Measurements from ENCODE around the gene ACP4. TPM values are rescaled to one million over a fixed set of nuclear protein-coding genes. Genes with fewer than 3 reads are reported as not detected.
"Not testable (repeated sequence)": the region's sequence is repeated elsewhere in the genome, so short reads cannot be mapped to it uniquely, and the experiment has no call there.

ACP4 gene
- total RNA-seq, 2 donors from 2014 or later: not detected

DNA sequence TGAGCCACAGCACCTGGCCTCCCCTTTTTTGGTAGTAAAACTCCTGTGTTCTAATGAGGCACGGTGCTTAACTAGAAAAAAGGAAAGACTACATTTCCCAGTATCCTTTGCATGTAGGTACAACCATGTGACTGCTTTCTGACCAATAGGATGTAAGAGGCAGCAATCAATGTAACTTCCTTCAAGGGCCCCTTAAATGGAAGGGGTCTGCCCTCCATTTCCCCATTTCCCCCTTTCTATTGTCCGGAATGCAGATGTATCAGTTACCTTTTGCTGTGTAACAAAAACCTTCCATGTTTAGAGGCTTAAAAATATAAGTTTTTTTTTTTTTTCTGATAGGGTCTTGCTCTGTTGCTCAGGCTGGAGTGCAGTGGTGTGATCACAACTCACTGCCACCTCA, 17.7 kb upstream of the ACP4 start:
- ATAC-seq (no peak), DNase-seq (no peak)
- intact Hi-C loops (cut with DNase I, micrococcal nuclease): no loop called here

DNA sequence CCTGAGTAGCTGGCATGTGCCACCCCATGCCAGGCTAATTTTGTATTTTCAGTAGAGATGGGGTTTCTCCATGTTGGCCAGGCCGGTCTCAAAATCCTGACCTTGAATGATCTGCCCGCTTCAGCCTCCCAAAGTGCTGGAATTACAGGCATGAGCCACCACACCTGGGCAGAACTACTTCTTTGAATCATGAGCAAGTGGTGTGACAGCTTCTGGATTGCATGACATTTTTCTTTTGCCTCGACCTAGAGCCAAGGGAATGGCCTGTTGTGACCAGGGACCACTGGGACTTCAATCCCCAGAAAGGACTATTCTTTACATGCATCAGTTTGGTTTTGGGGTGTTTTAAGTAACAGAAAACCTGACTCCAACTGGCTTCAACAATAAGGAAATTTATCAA, 17.3 kb upstream of the ACP4 start:
- intact Hi-C loops (cut with DNase I, micrococcal nuclease); ATAC-seq; DNase-seq: not testable (repeated sequence)

DNA sequence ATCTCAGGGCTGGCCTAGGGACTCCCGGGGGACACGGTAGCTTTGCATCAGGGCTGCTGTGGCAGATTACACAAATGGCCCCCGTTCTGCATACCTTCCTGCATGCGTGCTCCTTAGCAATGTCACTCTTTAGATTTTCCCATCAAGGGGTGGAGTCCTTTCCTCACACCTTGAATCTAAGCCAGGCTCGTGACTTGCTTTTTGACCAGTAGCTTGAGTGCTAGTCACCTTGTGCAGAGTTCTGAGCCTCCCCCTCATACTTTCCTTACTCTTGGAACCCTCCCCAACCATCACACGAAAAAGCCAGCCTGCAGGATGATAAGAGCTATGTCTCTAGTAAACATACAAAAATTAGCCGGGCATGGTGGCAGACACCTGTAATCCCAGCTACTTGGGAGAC, 16.8 kb upstream of the ACP4 start:
- ATAC-seq; DNase-seq; intact Hi-C loops (cut with DNase I, micrococcal nuclease): not testable (repeated sequence)

DNA sequence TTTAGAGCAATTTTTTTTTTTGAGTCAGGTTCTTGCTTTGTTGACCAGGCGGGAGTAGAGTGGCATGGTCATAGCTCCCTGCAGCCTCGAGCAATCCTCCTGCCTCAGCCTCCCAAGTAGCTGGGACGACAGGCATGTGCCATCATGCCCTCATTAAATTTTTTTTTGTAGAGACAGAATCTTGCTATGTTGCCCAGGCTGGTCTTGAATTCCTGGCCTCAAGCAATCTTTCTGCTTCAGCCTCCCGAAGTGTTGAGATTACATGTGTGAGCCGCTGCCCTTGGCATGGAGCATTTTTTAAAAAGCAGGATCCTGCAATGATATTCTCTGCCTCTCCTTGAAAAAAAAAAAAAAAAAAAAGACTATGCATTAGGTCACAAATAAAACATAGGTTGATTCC, 14.1 kb upstream of the ACP4 start:
- DNase-seq (no peak), ATAC-seq (no peak)
- intact Hi-C loops (cut with DNase I, micrococcal nuclease): no loop called here

- DNase-seq: no peak
- no peak for ATAC-seq
- intact Hi-C loops (cut with DNase I, micrococcal nuclease): no loop called here
Observed at GRCh38 chr19:50777261-50777660, 13.0 kb upstream of the ACP4 start.

- intact Hi-C loops (cut with DNase I, micrococcal nuclease): no loop called here
- DNase-seq (no peak), ATAC-seq (no peak)
Observed at GRCh38 chr19:50777830-50778303, 12.3 kb upstream of the ACP4 start.

DNA sequence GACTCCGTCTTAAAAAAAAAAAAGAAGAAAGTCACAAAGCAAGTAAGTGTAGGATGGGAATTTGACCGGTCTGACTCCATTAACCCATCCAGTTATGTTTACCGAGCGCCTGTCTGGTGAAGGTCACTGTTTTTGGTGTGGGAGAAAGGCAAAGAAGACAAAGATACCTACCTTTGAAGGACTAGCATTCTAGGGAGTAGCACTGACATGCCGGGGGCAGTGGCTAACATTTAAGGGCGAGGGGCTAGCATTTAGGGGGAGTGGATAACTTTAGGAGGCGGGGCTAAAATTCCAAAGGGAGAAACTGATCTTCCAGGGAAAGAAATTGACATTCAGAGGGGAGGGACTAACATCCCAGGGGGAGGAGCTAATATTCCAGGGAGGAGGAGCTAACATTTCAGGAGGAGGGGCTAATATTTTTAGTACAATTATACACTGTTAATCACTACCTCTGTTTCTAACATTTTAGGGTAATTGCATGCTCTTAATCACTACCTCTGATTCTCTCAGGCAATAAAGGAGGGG, 11.2 kb upstream of the ACP4 start:
- DNase-seq: no peak
- intact Hi-C loops (cut with DNase I, micrococcal nuclease): no loop called here
- no peak for ATAC-seq

DNA sequence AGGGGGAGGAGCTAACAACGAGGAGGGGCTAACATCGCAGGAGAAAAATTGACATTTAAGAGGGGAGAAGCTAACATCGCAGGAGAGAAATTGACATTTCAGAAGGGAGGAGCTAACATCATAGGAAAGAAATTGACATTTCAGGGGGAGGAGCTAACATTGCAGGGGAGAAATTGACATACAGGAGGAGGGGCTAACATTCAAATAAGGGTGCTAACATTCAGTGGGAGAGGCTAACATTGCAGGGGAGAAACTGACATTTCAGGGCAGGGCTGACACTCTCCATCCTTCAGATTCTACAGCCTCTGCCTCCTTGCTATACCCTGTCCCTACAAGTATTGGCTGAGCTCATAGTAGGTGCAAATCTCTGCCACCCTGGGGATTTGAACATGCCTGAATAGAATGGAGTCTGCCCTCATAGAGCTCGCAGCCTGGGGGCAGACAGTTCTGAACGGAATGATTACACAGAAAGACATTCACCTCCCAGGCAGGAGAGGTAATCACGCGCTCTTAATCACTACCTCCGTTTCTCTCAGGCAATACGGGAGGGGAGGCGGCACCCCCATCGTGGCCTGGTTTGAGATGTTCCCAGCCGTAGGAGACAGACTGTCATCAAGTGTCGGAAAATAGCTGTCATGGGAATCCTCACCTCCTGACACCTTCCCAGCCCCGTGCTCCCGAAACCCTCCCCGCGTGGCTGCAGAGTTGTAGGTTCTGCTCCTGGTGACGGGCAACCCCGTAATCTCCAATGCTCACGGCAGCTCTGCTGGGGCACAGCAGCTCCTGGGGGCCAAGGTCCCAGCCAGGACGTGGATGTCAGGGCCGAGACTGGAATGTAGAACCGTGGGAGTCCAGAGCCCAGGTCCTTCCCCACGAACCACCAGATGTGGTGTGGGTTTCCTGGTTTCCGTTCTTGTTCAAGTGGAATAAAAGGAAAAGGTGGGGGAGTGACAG, 10.4 kb upstream of the ACP4 start:
- ATAC-seq: no peak
- DNase-seq: no peak
- intact Hi-C loops (cut with DNase I, micrococcal nuclease): loop anchor here in 1 of 2 donors (10.0 kb wide), 1 partner anchor 75 kb away; no protein-coding TSS in a partner anchor

DNA sequence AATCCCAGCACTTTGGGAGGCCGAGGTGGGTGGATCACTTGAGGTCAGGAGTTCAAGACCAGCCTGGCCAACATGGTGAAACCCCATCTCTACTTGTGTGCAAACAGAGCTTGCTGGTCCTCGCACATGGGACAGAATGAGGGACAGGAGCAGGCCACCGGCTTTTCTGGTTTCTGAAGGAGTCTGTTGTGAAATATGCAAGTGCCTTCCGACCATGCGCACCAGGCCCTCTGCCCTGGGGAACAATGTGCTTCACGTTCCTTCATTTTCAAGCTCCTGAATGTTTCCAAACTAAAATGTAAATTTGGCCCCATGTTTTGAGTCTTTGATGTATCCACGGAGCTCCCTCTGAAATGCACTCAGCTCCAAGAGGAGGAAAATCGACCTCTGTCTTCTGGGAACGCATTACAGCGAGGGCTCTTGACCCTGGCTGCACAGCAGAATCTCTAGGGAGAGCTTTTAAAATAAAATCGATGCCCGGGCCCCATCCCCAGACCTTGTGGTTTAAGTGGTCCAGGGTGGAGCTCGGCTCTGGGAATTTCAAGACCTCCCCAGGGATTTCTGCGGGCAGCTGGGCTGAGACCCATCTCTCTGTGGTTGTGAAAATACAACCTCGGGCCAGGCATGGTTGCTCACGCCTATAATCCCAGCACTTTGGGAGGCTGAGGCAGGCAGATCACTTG, 9.3 kb upstream of the ACP4 start:
- intact Hi-C loops (cut with DNase I, micrococcal nuclease): loop anchor here in 1 of 2 donors (10.0 kb wide), 1 partner anchor 76 kb away; no protein-coding TSS in a partner anchor
- no peak for DNase-seq
- ATAC-seq: no peak

DNA sequence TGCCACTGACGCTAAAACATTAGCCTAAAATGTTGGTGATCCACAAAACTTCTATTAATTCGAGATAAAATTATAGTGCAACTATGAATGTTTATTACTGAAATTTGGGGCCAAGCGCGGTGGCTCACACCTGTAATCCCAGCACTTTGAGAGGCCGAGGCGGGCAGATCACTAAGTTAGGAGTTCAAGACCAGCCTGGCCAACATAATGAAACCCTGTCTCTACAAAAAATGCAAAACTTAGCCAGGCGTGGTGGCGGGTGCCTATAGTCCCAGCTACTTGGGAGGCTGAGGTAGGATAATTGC, 6.4 kb upstream of the ACP4 start:
- not testable (repeated sequence) for ATAC-seq, DNase-seq
- intact Hi-C loops (cut with DNase I, micrococcal nuclease): loop anchor here in 1 of 2 donors (10.0 kb wide), 1 partner anchor 79 kb away; no protein-coding TSS in a partner anchor

DNA sequence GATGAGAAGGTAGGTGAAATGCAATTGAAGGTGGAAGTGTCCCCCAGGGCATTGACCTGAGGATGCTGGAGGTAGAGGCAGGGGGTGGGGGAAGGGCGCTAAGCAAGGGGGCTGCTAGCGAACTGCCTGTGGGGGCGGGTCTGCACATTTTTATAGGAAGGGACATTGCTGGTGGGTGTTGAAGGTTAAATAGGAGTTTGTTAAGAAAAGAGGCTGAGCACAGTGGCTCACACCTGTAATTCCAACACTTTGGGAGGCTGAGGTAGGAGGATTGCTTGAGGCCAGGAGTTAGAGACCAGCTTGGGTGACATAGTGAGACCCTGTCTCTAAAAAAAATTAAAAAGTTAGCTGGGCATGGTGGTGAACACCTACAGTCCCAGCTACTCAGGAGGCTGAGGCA, 5.5 kb upstream of the ACP4 start:
- no peak for DNase-seq
- intact Hi-C loops (cut with DNase I, micrococcal nuclease): loop anchor here in 1 of 2 donors (10.0 kb wide), 1 partner anchor 80 kb away; no protein-coding TSS in a partner anchor
- ATAC-seq: no peak

DNA sequence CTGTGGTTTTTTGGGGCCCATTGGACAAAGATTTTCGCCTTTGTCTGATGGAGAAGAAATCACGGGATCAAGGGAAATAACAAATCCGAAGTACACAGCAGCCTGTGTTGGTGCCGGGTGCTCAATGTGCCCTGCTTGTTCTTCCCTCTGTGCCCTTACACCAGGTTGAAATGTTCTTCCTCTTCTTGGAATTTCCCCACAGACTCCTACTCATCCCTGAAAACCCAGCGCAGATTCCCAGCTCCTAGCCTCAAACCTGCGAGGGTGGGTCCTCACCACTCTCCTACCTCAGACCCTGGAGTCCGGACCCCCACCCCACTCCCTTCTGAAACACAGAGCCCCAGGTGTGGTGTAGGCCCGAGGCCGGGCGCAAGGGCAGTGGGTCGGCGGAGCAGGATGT, 4.9 kb upstream of the ACP4 start:
- no peak for DNase-seq
- intact Hi-C loops (cut with DNase I, micrococcal nuclease): loop anchor here in 1 of 2 donors (10.0 kb wide), 1 partner anchor 81 kb away; no protein-coding TSS in a partner anchor
- no peak for ATAC-seq

- intact Hi-C loops (cut with DNase I, micrococcal nuclease): no loop called here
- ATAC-seq (no peak), DNase-seq (no peak)
Observed at GRCh38 chr19:50790922-50791467, 780 bp downstream of the ACP4 start.

- ATAC-seq: no peak
- intact Hi-C loops (cut with DNase I, micrococcal nuclease): no loop called here
- DNase-seq: no peak
Observed at GRCh38 chr19:50791594-50792271, 1.5 kb downstream of the ACP4 start.

GRCh38 chr19:50792272-50793250, 2.3 kb downstream of the ACP4 start:
- intact Hi-C loops (cut with DNase I, micrococcal nuclease): no loop called here
- no peak for DNase-seq
- no peak for ATAC-seq

- intact Hi-C loops (cut with DNase I, micrococcal nuclease): no loop called here
- DNase-seq (no peak), ATAC-seq (no peak)
Observed at GRCh38 chr19:50793558-50794065, 3.4 kb downstream of the ACP4 start.

- ATAC-seq (peak; percentile 64), DNase-seq (peak in 1 of 2 donors; percentile 63)
- intact Hi-C loops (cut with DNase I, micrococcal nuclease): no loop called here
Observed at GRCh38 chr19:50794074-50794875, 4.1 kb downstream of the ACP4 start.

Measured in left colon (tissue), 2 donors.